DMS153 (cell line): ENCODE results near the gene MROH7.

Experiments used
- DNase-seq: peaks from one replicate; lab custom pipeline; 2025; lab: John Stamatoyannopoulos, UW

The MROH7 gene

DNA sequence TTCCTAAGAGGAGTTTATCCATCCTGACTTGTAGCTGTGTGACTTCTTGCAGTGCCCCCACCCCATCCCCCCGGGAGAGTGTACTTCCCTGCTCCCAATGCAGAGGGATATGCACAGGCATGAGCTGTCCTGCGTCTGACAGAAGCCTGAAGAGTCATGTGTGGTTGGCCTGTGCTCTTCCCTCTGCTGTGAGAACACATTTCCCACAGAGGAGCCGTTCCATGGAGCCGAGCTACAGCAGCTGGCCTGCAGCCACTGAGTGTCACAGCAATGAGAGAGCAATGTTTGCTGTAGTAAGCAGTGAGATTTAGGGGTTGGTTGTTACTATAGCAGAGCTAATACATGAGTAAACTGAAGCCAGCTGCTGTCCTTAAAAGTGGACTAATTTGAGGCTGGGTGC is 100.7 kb downstream of the MROH7 start:
- no peak for DNase-seq

DNA sequence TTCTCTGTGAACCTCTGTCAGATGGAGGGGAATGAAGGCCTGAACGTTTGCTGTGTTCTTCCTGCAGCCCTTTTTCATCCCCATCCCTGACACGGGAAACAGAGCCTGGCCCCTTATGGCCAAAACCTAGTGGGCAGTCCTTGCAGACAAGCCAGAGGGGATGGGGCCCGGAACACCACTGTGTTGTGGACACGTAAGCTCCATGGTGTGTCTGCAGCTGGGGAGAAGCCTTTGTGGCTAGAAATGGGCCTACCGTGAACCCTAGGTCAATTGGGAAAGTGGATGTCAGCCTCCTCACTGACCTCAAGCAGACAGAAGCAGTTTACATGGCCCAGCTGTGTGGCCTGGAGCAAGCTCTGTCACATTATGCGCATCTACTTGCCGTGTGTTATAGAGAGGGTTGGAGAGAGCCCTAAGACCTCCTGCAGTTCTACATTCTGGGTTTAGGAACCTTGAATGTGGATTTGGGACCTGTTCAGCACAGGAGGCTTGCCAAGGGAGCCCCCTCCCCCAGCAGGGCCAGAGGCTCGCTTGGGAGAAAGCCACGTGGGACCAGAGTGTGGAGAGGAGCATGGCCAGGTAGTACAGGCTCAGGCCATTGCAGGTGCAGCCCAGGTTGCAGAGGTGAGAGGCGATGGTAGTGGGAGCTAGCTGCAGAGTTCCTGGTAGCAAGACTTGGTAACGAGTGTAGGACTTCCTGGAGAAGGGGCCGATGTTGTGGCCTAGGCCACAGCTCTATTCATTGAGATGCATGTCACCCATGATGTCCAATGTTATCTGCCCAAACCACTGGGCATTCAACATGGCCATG is 102.0 kb downstream of the MROH7 start:
- DNase-seq, result no peak

DNA sequence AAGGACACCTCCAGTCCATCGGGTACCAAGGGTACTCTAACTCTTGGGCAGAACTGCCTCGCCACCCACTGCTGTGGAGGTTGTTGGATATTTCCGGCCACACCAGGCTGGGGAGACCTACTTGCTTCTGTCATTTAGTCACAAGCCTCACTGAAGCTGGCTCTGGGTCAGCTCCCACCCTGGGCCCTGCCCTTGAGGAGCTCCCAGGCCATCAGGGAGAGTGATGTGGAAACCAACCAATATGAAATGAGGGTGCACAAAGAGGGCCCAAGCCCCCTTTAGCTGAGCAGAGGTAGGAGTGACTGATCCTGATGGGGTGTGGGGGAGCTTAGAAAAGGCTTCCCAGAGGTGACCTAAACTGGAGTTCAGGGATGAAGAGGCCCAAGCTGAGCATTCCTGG is 103.1 kb downstream of the MROH7 start:
- no peak for DNase-seq

DNA sequence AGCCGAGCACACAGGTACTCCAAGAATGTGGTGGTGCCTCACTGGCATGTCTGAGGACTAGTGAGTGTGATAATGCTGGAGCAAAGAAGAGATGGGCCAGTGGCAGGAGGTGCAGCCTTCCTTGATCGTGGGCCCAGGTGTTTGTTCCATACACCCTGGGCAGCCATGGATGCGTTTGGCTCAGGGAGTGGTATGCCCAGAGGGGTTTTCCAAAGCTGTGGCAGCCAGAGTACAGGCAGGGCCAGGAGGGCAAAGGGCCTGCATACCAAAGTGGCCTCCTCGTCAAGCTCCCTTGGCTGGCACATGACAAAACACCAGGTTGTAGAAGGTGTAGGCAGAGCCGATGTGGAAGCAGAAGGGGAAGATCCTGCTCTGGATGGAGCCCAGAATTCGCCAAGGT is 103.7 kb downstream of the MROH7 start:
- DNase-seq, result no peak

DNA sequence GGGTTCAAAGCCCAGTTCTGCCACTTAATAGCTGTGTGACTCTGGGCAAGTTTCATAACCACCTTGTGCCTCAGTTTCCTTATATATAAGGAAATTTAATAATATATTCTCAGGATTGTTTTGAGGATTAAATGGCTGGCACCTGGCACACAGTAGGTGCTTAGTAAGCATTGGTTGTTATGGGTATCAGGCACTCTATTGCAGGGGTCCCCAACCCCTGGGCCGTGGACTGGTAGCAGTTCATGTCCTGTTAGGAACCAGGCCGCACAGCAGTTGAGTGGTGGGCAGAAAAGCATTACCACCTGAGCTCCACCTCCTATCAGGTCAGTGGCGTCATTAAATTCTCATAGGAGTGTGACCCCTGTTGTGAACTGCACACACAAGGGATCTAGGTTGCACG is 104.3 kb downstream of the MROH7 start:
- DNase-seq, result no peak

DNA sequence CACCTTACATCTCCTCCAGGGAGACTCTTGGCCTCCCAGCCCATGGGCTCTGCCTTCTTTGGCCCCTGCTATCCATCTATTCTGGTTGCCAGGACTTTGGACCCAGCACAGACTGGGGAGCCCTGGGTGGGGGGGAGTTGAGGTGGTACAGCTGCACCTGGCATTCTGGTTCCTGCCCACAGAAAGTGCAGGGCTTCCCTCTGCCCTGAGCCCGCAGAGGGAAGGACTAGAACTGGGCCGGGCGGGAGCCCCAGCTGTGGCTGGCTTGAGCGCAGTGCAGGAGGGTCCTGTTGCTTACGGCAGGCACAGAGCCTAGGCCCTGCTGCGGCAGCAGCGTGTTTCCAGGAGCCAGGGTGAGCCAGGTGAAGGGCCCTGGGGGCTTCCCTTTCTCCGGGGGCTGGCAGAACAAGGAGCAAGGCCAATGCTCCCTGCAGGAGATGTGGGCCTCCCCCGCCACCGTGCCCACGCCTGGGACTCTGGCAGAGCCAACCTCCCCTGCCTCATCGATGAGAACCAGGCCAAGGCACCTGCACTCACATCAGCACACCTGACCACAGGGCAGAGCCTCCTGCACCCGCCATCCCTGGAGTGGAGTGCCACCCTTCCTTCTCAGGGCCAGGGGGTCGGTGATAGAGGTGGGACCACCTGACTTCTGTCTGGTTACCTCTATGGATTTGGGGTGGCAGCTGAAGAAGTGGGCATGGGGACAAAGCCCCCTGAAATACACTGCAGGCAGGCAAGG is 106.7 kb downstream of the MROH7 start:
- DNase-seq, result no peak

DNA sequence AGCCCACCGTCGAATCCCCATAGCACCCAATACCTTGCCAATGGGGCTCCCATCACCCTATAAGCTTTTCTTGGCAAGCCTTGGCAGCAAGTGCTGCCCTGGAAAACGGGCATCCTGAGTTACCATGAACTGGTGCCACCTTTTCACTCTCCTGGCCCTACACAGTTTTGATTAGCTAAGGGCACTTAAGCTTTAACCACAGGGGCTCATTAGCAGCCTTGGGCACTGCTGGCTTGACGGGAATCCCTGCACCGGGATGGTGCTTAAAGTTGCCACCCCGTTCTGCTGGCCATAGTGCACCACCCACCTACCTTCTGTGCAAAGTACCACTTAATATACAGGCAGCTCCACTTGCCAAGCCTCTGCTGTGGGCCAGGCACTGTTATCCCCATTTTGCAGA is 109.0 kb downstream of the MROH7 start:
- DNase-seq, result no peak

DNA sequence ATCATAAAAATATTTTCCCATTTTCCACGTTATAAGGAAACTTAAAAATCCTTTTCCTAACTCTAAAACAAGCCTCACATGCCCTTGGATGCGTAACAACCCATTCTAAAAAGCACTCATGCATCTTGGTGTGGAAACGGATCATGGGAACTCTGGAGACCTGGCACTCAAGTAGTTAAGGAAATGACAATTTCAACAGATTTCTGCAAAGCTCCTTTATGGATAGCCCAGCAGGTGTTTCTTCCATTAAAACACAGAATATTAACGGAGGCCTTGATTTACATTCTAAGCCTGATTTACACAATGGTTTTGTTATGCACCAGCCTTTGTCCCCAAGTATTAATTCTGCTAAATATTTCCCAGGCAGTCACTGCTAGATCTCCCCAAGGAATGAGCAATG is 109.8 kb downstream of the MROH7 start:
- DNase-seq, result no peak

DNA sequence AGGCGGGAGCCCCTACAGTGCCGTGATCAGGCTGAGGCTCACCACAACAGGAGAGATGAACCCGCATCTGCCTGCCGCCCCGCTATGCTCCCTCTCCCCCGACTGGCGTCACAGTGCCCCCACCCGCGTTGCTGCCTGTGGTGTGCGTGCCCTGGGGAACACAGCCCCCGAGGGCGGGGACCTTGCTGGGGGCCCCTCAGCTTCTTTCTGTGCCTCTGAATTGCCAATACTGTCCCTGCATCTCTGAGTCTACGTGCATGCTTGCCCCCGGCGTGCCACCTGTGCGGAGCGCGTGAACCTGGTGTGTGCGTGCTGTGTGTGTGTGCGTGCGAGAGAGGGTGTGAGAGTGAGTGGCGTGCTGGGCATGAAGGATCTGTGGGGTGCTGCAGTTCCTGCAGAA is 112.5 kb downstream of the MROH7 start:
- DNase-seq, result no peak

DNA sequence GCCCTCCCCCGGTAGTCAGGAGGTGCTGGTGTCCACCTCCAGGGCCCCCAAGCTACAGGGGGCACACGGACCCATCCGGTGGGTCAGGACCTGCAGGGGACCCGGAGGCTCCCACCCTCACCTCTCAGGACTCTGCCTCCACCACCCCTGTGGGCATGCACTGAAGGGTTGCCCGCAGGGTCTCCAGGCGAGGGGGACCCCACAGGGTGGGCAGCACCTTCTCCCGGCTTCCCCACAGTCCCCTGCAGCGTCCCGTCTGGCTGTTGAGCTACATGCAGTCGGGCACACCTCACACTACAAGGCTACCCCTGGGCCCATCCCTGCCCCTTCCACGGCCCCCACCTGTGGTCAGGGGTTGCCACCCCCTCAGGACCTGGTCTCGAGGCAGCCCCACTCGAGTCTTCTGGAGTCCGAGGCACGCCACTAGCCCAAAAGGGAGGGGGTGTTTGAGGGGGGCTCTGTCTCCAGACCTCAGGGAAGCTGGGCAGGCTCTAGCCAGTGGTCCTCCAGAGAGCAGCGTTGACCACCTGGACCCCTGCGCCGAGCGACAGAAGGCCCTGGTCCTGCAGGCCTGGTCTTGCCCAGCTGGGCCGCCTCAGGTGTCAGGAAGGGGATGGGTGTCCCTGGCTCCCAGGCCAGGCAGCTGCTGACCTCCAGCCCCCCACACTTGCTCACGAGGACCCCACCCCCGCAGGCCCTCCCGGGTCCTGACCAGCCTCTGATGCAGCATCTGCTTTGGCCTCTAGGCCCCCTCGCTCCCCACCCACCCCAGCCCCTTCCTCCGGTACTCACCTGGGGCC is 113.1 kb downstream of the MROH7 start:
- no peak for DNase-seq

DNA sequence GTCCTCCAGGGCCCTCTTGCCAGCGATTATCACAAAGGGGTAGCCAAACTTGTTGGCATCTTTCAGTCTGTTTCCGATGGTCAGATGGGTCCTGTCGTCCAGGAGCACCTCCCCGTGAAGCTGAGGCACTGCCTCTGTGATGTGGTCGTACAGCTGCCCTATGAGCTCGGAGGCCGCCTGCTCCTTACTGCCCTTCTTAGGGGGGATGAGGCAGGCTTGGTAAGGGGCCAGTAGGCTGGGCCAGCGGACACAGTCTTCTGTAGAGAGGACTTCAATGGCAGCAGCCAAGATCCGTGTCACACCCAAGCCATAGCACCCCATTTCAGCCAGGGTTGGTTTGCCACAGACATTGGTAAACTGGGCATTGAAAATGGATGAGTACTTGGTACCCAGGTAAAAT is 116.2 kb downstream of the MROH7 start:
- DNase-seq, result no peak

DNA sequence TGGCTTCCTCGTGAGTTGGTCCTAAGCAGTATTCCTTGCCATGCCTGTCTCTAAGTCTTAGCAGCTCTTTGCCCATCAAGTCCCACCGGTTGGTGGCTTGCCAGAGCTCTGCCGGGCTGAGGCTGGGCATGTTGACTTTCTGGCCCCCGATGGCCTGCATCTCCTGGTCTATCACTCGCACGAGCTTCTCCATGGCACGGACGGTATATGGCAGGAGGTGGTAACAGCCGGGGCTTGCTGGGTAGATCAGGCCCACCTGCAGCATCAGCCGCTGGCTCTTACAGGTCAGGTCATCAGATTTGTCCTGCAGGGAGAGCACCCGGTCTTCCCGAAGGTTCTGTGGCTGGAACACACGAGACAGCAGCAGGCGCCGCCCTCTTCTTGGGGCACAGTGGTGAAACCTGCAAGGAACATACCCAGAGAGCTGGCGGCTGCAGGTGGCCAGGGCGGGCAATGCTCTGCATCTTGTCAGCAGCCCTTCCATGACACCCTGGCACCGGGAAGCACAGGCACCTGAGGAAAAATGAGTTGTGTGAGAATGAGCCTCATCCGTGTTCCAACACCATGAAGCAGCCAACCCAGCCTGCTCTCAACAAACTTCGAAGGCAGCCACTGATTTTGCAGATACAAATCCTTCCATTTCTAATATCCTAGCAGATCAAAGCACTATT is 117.2 kb downstream of the MROH7 start:
- no peak for DNase-seq
